IMR-90 (cell line): ENCODE results near the gene C16orf92.

ENCODE experiments used
- CEBPB ChIP-seq: IDR thresholded peaks from 2 replicates; pipeline ENCODE4 v1.6.1; 2012; ENCODE audit warnings: low read depth, low read length, improper control_type of control experiment
- CHD1 ChIP-seq: IDR thresholded peaks from 2 replicates; pipeline ENCODE4 v1.6.1; 2012; ENCODE audit warnings: low read depth, low read length, improper control_type of control experiment
- CTCF ChIP-seq: conservative IDR thresholded peaks from 2 replicates; pipeline ENCODE4 v1.5.1; 2012; ENCODE audit warnings: mild to moderate bottlenecking, low read depth, low read length, improper control_type of control experiment
- MAFK ChIP-seq: IDR thresholded peaks from 2 replicates; pipeline ENCODE4 v1.6.1; 2012; ENCODE audit warnings: low read depth, low read length, improper control_type of control experiment
- MAZ ChIP-seq: IDR thresholded peaks from 2 replicates; pipeline ENCODE4 v1.6.1; 2012; ENCODE audit warnings: low read depth, mild to moderate bottlenecking, low read length, improper control_type of control experiment, moderate library complexity, borderline replicate concordance
- POLR2A ChIP-seq: IDR thresholded peaks from 2 replicates; pipeline ENCODE4 v1.6.1; 2012; ENCODE audit warnings: mild to moderate bottlenecking, low read depth, low read length

GRCh38 chr16:30053376-30054015 is 30.5 kb downstream of the C16orf92 start:
- TF ChIP-seq CTCF = no peak
- TF ChIP-seq CEBPB = no peak
- TF ChIP-seq MAFK = no peak
- no peak for TF ChIP-seq POLR2A
- 0 out of 2 replicates have a peak, but pooled peaks have one; percentile 26 for TF ChIP-seq MAZ
- TF ChIP-seq CHD1 = no peak
